Common myeloid progenitor, CD34-positive (primary cell): ENCODE data around the gene KLF9.
A peak's percentile ranks its signal among the peaks of the same experiment; 100 is the strongest.

ENCODE experiments used
- CTCF ChIA-PET: fragments of 350-600 bp; sonication (Branson Sonifier 250); formaldehyde crosslinking; loops from one replicate; lab custom pipeline; 2021; ENCODE audit warnings: antibody characterized with exemption; lab: Charles Lee
- POLR2A ChIA-PET: fragments of 350-600 bp; sonication (Branson Sonifier 250); formaldehyde crosslinking; loops from one replicate; lab custom pipeline; 2021; ENCODE audit warnings: antibody characterized with exemption; lab: Charles Lee
- DNase-seq, 3 donors: peaks; one replicate each; pipeline versions ENCODE4 v3.0.0 to v3.0.0-alpha.2; 2013
- H3K27ac ChIP-seq, 2 experiments: 1 replicate in 1 of 2; 2 replicates in 1 of 2; pipeline ENCODE4 v1.7.0; 2013; ENCODE audit warnings: inconsistent platforms in 2 of 2, low read length in 2 of 2, mild to moderate bottlenecking in 2 of 2, low read depth in 1 of 2, moderate library complexity in 1 of 2; ENCODE audit not compliant: severe bottlenecking in 2 of 2, insufficient read depth in 1 of 2, poor library complexity in 1 of 2
- H3K27me3 ChIP-seq, 5 experiments: replicated peaks in 2 of 5; 1 replicate in 3 of 5; 2 replicates in 2 of 5; pipeline versions ENCODE4 v1.6.1 to v1.7.0; 2013; ENCODE audit warnings: low read length in 4 of 5, mild to moderate bottlenecking in 2 of 5, moderate library complexity in 2 of 5, inconsistent platforms in 1 of 5; ENCODE audit not compliant: insufficient read depth in 5 of 5, control insufficient read depth in 4 of 5
- H3K36me3 ChIP-seq, 4 experiments: 1 replicate in 2 of 4; 2 replicates in 2 of 4; pipeline versions ENCODE4 v1.6.1 to v1.7.0; 2013; ENCODE audit warnings: low read length in 3 of 4, control low read depth in 1 of 4, mild to moderate bottlenecking in 1 of 4; ENCODE audit not compliant: control insufficient read depth in 4 of 4, insufficient read depth in 4 of 4
- H3K4me1 ChIP-seq, 4 experiments: 1 replicate in 3 of 4; 2 replicates in 1 of 4; pipeline versions ENCODE4 v1.6.1 to v1.7.1; 2013; ENCODE audit warnings: low read length in 3 of 4, mild to moderate bottlenecking in 3 of 4, control low read depth in 1 of 4, inconsistent platforms in 1 of 4, moderate library complexity in 1 of 4; ENCODE audit not compliant: control insufficient read depth in 4 of 4, insufficient read depth in 4 of 4; ENCODE audit errors: control extremely low read depth in 1 of 4
- H3K4me3 ChIP-seq, 7 experiments: 1 replicate in 4 of 7; 2 replicates in 3 of 7; pipeline versions ENCODE4 v1.5.1 to v1.7.0; 2013; ENCODE audit warnings: mild to moderate bottlenecking in 7 of 7, low read length in 6 of 7, moderate library complexity in 6 of 7, inconsistent platforms in 2 of 7, low read depth in 2 of 7, control low read depth in 1 of 7; ENCODE audit not compliant: insufficient read depth in 4 of 7, control insufficient read depth in 1 of 7; ENCODE audit errors: extremely low read depth in 1 of 7
- H3K9me3 ChIP-seq, 5 experiments: 1 replicate in 4 of 5; 2 replicates in 1 of 5; pipeline versions ENCODE4 v1.6.1 to v1.7.1; 2013; ENCODE audit warnings: low read length in 4 of 5, mild to moderate bottlenecking in 2 of 5, inconsistent platforms in 1 of 5, low read depth in 1 of 5, moderate library complexity in 1 of 5; ENCODE audit not compliant: control insufficient read depth in 4 of 5, insufficient read depth in 2 of 5; ENCODE audit errors: control extremely low read depth in 1 of 5
- WGBS: methylation state at CpG from one replicate; pipeline ENCODE4 v1.1.5; 2013; ENCODE audit not compliant: insufficient coverage; 5-methylcytosine and 5-hydroxymethylcytosine counted together

Gene KLF9

DNA sequence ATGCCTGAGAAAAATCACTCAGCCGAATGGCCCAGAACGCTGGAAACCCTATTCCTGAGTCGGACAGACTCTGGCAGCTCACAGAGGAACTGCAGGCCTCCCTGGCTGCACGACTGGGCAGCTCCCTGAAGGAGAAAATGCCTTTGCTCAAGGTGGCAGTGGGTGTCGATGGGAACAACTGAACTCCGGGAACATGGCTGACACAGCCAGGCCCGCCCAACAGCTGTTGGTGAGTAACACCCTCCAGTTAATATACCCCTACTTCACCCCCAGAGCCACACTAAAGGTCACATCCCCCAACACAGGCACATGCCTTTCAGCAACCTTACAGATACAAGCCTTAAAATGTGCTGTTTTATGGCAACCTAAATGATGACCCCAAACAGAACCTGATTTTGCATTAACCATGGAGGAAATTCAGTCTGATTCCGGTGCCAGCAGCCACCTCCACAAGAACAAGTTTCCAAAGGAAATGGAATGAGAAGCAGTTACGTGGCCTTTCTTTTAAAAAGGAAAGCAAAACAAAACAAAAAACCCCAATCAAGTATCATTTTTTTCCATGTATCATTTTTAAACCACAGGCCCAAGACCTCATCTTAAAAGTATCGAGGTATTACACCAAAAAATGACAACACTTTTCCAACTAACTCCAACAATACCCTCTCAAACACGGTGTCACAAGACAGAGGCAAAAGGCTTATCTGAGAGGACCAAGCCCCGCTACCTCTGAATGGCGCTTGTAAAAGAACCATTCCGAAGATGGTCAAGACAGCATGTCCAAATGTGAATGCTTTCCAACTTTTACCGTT lies 3.1 kb downstream of the KLF9 start:
- Histone ChIP-seq H3K36me3 (no peaks in the 10 kb centered on the region), H3K9me3 (no peaks in the 10 kb centered on the region), H3K4me3 (peak overlapping the region in 4 of 7 experiments; percentile 87 to 99 (median 90)), H3K27me3 (peaks cover 0 to 21% (median 0%) of the 10 kb centered on the region in 5 experiments), H3K4me1 (peaks cover 10 to 63% (median 45%) of the 10 kb centered on the region in 4 experiments), H3K27ac (peak overlapping the region; percentile 40 to 96)
- WGBS, result 47% methylated on average over 15 of the region's 15 CpGs
- POLR2A ChIA-PET, result interaction anchor here (0.6 to 1.4 kb wide), 2 partner anchors 10 to 157 kb away, joined by 3 to 4 read pairs; no protein-coding TSS in a partner anchor
- peak in 2 of 3 donors; percentile 65 to 75 for DNase-seq
- CTCF ChIA-PET, result interaction anchor here (0.7 to 1.8 kb wide), 9 partner anchors 8 to 191 kb away, joined by 3 to 6 read pairs (median 3); no protein-coding TSS in a partner anchor

DNA sequence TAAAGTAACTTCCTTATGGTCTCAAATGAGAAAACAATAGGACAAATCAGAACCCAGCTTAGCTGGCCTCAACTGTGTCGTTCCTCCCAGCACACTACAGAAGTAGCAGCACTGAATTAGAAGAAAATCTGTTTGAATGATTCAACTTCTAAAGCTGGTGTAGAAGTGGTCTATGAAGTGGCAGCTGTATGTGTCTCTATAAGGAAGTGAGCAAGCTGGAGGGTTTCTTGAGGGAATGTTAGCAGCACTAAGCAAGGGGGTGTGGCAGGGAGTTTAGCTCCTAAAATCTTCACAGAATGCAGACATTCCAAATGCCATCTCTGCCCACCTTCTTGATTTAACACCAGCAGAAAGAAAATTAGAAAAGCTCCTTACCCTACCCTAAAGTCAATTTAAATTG lies 4.1 kb downstream of the KLF9 start:
- WGBS, result 38% methylated on average over 1 of the region's 1 CpG
- Histone ChIP-seq H3K27ac (no peak overlapping the region), H3K9me3 (no peaks in the 10 kb centered on the region), H3K4me1 (peaks cover 10 to 69% (median 48%) of the 10 kb centered on the region in 4 experiments), H3K36me3 (no peaks in the 10 kb centered on the region), H3K27me3 (peaks cover 0 to 20% (median 0%) of the 10 kb centered on the region in 5 experiments), H3K4me3 (peak overlapping the region in 2 of 7 experiments; percentile 2 to 99)
- ChIA-PET POLR2A (interaction anchor here (1.4 kb wide), 1 partner anchor 11 kb away, joined by 4 read pairs; no protein-coding TSS in a partner anchor), CTCF (interaction anchor here (0.7 to 1.8 kb wide), 8 partner anchors 9 to 192 kb away, joined by 3 to 6 read pairs (median 4); no protein-coding TSS in a partner anchor)
- peak in 2 of 3 donors; percentile 43 to 52 for DNase-seq

GRCh38 chr9:70409800-70410199 lies 4.7 kb downstream of the KLF9 start:
- Histone ChIP-seq H3K9me3 (no peaks in the 10 kb centered on the region), H3K27ac (no peak overlapping the region), H3K4me3 (peak overlapping the region in 1 of 7 experiments; percentile 42), H3K36me3 (no peaks in the 10 kb centered on the region), H3K27me3 (peaks cover 0 to 16% (median 0%) of the 10 kb centered on the region in 5 experiments), H3K4me1 (peaks cover 10 to 66% (median 47%) of the 10 kb centered on the region in 4 experiments)
- POLR2A ChIA-PET, result interaction anchor here (1.4 kb wide), 1 partner anchor 11 kb away, joined by 4 read pairs; no protein-coding TSS in a partner anchor
- DNase-seq, result no peak
- 83% methylated on average over 1 of the region's 2 CpGs for WGBS
- CTCF ChIA-PET, result interaction anchor here (1.0 to 3.0 kb wide), 6 partner anchors 11 to 193 kb away, joined by 3 to 8 read pairs (median 5); no protein-coding TSS in a partner anchor

DNA sequence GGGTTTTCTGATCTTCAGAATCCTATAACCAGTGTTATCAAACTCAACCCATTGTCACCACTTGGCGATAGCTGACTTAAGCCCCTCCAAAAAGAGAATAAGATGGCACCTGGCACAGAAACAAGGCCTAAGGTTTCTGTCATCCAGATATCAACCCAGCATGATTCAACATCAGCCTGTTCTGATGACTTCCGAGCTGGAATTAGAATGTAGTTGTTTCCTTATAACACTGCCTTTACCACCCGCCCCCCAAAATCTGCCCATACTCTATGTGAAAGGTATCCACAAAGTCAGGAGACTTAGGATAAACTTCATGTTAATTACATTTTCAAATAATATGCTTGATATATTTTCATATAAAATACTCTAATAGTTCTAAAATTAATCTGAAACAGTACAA lies 5.2 kb downstream of the KLF9 start:
- H3K27me3 ChIP-seq, result peaks cover 0 to 16% (median 0%) of the 10 kb centered on the region in 5 experiments
- no peak overlapping the region for H3K27ac ChIP-seq
- H3K4me3 ChIP-seq, result no peak overlapping the region
- peaks cover 10 to 60% (median 44%) of the 10 kb centered on the region in 4 experiments for H3K4me1 ChIP-seq
- ChIA-PET CTCF (interaction anchor here (3.0 kb wide), 1 partner anchor 10 kb away, joined by 8 read pairs; no protein-coding TSS in a partner anchor), POLR2A (no interaction called here)
- H3K36me3 ChIP-seq, result no peaks in the 10 kb centered on the region
- DNase-seq, result no peak
- H3K9me3 ChIP-seq, result no peaks in the 10 kb centered on the region
- no CpG with 5 or more reads among the region's 3 CpGs for WGBS

DNA sequence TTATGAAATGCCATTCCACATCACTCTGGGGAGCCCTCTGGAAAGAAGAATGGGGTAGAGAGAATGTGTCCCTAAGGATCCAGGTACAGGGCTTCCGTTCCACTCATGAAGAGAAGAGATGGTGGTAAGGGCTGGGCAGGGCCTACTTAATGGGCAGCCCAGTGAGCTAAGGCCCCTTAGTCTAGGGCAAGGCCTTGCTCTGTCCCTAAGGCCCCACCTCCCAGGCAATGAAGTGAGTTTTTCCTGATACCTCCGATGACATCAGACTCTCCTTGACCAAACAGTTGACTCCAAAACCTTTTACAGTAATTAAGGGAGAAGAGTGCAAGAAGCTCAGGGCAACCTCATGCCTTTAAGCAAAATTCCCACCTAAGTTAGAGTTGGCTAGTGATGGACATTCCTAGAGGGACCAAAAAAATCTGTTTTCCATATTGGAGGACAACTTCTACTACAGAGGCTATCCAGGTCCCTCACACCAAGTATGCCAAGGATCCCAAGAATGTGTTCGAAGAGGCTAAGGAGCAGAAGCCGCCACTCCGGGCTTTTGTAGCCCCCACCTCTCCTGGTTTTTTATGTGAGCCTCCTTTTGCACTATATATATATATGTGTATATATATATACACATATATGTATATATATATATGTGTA lies 5.9 kb downstream of the KLF9 start:
- Histone ChIP-seq H3K9me3 (no peaks in the 10 kb centered on the region), H3K4me3 (no peak overlapping the region), H3K27ac (no peak overlapping the region), H3K27me3 (peaks cover 0 to 13% (median 0%) of the 10 kb centered on the region in 5 experiments), H3K4me1 (peaks cover 10 to 55% (median 37%) of the 10 kb centered on the region in 4 experiments), H3K36me3 (no peaks in the 10 kb centered on the region)
- DNase-seq, result no peak
- CTCF ChIA-PET, result interaction anchor here (1.0 to 3.0 kb wide), 3 partner anchors 9 to 156 kb away, joined by 4 to 8 read pairs (median 5); no protein-coding TSS in a partner anchor
- WGBS, result 100% methylated on average over 2 of the region's 5 CpGs
- POLR2A ChIA-PET, result no interaction called here

- no peak for DNase-seq
- peak overlapping the region in 1 of 2 experiments; percentile 64 for H3K27ac ChIP-seq
- POLR2A ChIA-PET, result interaction anchor here (0.6 kb wide), 1 partner anchor 294 kb away, joined by 6 read pairs; no protein-coding TSS in a partner anchor
Observed at GRCh38 chr9:70407081-70407503, 7.4 kb downstream of the KLF9 start.

More at GRCh38 chr9:70407081-70407503, 7.4 kb downstream of the KLF9 start:
- 91% methylated on average over 4 of the region's 4 CpGs for WGBS
- peak overlapping the region in 1 of 7 experiments; percentile 64 for H3K4me3 ChIP-seq
- CTCF ChIA-PET, result interaction anchor here (1.5 to 3.0 kb wide), 3 partner anchors 8 to 157 kb away, joined by 4 to 8 read pairs (median 5); no protein-coding TSS in a partner anchor
- no peaks in the 10 kb centered on the region for H3K36me3 ChIP-seq
- no peaks in the 10 kb centered on the region for H3K9me3 ChIP-seq
- peaks cover 9 to 44% (median 30%) of the 10 kb centered on the region in 4 experiments for H3K4me1 ChIP-seq
- H3K27me3 ChIP-seq, result peaks cover 0 to 7% (median 0%) of the 10 kb centered on the region in 5 experiments
